Measurements from ENCODE around the gene HOXD4. TPM values are rescaled to one million over a fixed set of nuclear protein-coding genes. Genes with fewer than 3 reads are reported as not detected.

HOXD4 gene
- total and polyA plus RNA-seq, 3 donors from 2014 or later = 2.7 to 13.3 (median 11.5) TPM

- Histone ChIP-seq H3K27ac (no peak overlapping the region), H3K9me3 (no peaks in the 10 kb centered on the region), H3K4me3 (no peak overlapping the region), H3K4me1 (peaks cover 27% of the 10 kb centered on the region), H3K36me3 (ENCODE audit: low read depth, missing control alignments) (no peaks in the 10 kb centered on the region), H3K27me3 (no peaks in the 10 kb centered on the region)
- WGBS, 2 donors = 56 to 65% methylated on average over 24 of the region's 24 CpGs
- TF ChIP-seq POLR2A (IDR thresholded peaks at IDR 0.05) (no peak), CTCF (IDR thresholded peaks at IDR 0.05) (no peak)
- intact Hi-C loops (cut with DNase I; ENCODE audit: low total_unique reads) = loop anchor here (10.0 kb wide), 1 partner anchor 305 kb away; no protein-coding TSS in a partner anchor
- DNase-seq = no peak
Measured at GRCh38 chr2:176149939-176150583, 1.3 kb upstream of the HOXD4 start.

- no peak for TF ChIP-seq CTCF (IDR thresholded peaks at IDR 0.05)
- TF ChIP-seq POLR2A (IDR thresholded peaks at IDR 0.05) = no peak
- WGBS, 2 donors = 58 to 65% methylated on average over 8 to 14 of the region's 14 CpGs
- Histone ChIP-seq H3K4me1 (peaks cover 27% of the 10 kb centered on the region), H3K4me3 (peak overlapping the region in 1 of 2 donors; percentile 44), H3K27ac (no peak overlapping the region), H3K9me3 (no peaks in the 10 kb centered on the region), H3K36me3 (ENCODE audit: low read depth, missing control alignments) (no peaks in the 10 kb centered on the region), H3K27me3 (no peaks in the 10 kb centered on the region)
- intact Hi-C loops (cut with DNase I; ENCODE audit: low total_unique reads) = no loop called here
- DNase-seq = no peak
Measured at GRCh38 chr2:176150584-176151441, 537 bp upstream of the HOXD4 start.

- Histone ChIP-seq H3K27ac (peak overlapping the region in 1 of 2 donors; percentile 63), H3K9me3 (no peaks in the 10 kb centered on the region), H3K4me3 (peak overlapping the region; percentile 6 to 44), H3K27me3 (no peaks in the 10 kb centered on the region), H3K4me1 (peaks cover 27% of the 10 kb centered on the region), H3K36me3 (ENCODE audit: low read depth, missing control alignments) (no peaks in the 10 kb centered on the region)
- intact Hi-C loops (cut with DNase I; ENCODE audit: low total_unique reads) = no loop called here
- TF ChIP-seq POLR2A (IDR thresholded peaks at IDR 0.05) (no peak), CTCF (IDR thresholded peaks at IDR 0.05) (no peak)
- no peak for DNase-seq
- 30 to 46% methylated on average over 48 of the region's 48 CpGs for WGBS, 2 donors
Measured at GRCh38 chr2:176152350-176153181, 1.2 kb downstream of the HOXD4 start.

GRCh38 chr2:176154576-176155252 is 3.4 kb downstream of the HOXD4 start:
- Histone ChIP-seq H3K27ac (no peak overlapping the region), H3K4me1 (peaks cover 11% of the 10 kb centered on the region), H3K36me3 (ENCODE audit: low read depth, missing control alignments) (no peaks in the 10 kb centered on the region), H3K4me3 (no peak overlapping the region), H3K9me3 (no peaks in the 10 kb centered on the region), H3K27me3 (no peaks in the 10 kb centered on the region)
- WGBS, 2 donors = 80 to 85% methylated on average over 11 of the region's 11 CpGs
- no peak for DNase-seq
- TF ChIP-seq POLR2A (IDR thresholded peaks at IDR 0.05) (no peak), CTCF (IDR thresholded peaks at IDR 0.05) (no peak)
- intact Hi-C loops (cut with DNase I; ENCODE audit: low total_unique reads) = no loop called here
